Activated CD4-positive, alpha-beta T cell treated with anti-CD3 and anti-CD28 coated beads, Interleukin-2, amount 50 U/mL, for 16 hours (primary cell): ENCODE measurements around the gene CAMTA1.
A peak's percentile ranks its signal among the peaks of the same experiment; 100 is the strongest.

Experiments used
- DNase-seq: peaks from one replicate; pipeline ENCODE4 v3.0.0-alpha.2; 2020

CAMTA1 gene

DNA sequence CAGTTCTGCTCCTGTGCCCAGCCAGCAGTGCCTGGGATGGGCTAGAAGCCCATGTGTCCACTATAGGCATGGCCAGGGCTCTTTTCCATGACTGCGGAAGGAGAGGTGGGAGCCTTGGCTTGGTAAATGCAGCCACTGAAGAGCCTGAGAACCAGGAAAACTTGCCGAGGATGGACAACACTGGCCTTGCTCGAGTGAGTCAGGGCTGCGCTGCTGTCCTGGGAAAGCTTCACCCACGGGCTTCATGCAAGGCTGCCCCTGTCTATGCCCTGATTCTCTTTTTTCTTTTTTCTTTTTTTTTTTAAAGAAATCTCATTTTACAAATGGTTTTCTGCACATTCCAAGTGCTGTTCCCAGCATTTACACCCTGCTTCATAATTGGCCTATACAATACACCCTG, 156.5 kb downstream of the CAMTA1 start:
- no peak for DNase-seq

- no peak for DNase-seq
Measured at GRCh38 chr1:6942990-6943389, 157.7 kb downstream of the CAMTA1 start.

DNA sequence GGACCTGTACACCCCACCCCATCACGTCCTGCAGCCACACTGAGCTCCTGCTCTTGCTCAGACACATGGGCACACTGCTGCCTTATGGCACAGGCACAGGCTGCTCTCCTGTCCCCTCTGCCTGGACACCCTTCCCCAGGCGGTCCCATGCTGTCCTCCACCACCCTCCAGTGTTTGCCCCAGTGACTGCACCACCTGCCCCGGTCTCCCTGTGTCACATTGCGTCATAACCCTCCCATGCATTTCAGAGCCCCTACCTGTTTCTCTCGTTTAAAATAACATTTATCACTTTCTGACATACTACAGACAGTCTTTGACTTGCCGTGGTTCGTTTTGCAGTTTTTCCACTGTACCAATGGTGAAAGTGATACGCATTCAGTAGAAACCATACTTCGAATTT, 159.2 kb downstream of the CAMTA1 start:
- no peak for DNase-seq

- no peak for DNase-seq
Measured at GRCh38 chr1:6947952-6948351, 162.7 kb downstream of the CAMTA1 start.

- DNase-seq, result no peak
Measured at GRCh38 chr1:6948416-6948815, 163.2 kb downstream of the CAMTA1 start.

GRCh38 chr1:6948861-6949260, 163.6 kb downstream of the CAMTA1 start:
- DNase-seq, result no peak

DNA sequence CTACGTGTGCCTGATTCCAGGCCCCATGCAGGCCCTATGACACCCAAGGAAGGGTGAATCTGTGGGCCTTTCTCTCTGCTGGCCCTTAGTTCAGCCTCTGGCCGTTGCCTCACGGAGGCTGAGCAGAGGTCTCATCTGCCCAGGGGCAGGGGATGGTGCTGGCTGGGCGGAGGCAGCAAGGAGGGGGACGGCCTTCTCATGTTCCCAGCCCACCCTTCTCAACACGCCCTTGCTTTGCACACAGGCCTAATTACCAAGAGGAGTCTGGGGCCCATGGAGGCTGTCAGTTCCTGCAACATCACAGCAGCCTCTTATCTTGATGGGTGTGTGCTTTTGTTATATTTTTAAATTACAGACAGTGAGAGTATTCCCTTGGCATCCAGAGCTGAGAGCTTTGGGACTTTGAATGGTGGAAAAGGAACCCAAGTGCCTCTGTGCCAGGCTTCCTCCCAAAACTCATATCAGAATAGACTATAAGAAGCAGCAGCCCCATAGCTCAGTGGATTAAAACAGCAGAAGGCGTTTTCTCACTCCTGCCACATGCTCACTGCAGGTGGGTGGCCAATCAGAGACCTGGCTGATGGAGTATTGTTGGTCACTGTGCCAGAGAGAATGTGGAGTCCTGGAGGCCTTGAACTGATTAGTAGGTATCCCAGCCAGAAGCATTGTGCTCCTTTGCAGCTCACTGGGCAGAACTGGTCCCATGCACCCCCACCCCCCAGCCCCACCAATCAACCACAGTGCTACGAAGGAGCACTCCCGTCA, 164.9 kb downstream of the CAMTA1 start:
- DNase-seq, result no peak

GRCh38 chr1:6951536-6951935, 166.3 kb downstream of the CAMTA1 start:
- DNase-seq, result no peak

GRCh38 chr1:6953216-6953615, 168.0 kb downstream of the CAMTA1 start:
- DNase-seq, result no peak

GRCh38 chr1:6953907-6954364, 168.7 kb downstream of the CAMTA1 start:
- DNase-seq, result no peak

- DNase-seq, result no peak
Measured at GRCh38 chr1:6954591-6954990, 169.3 kb downstream of the CAMTA1 start.

DNA sequence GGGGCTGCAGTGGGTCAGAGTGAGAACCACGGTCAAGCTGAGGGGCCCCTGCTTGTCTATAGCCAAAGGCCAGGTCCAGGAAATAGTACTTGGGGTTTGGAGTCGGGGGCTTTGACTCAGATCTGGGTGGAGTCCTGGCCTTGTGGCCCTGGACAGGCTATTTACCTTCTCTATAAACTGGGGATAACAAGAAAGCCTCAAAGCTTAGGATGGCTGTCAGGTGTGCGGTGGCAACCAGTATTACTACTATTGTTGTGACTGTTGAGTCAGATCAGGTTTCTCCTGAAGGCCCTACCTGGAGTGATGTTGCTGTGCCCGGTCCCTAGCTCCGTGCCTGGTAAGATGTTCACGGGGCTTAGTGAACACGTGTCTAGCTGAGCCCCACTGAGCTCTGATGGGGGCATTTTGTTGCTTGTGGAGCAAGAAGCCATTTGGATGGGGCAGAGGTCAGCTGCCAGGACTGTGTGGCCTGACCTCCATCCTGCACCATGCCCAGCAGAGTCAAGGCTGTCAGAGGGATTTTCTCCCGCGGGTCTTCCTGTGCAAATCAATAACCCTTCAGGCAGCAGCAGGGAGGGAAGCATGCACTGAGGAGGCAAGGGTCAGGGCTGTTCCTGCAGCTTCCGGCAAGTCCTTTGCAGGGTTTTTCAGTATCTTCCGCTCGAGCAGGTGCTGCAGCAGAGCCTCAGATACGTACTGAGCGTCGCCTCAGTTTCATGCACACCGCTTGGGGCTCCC, 170.3 kb downstream of the CAMTA1 start:
- no peak for DNase-seq

DNA sequence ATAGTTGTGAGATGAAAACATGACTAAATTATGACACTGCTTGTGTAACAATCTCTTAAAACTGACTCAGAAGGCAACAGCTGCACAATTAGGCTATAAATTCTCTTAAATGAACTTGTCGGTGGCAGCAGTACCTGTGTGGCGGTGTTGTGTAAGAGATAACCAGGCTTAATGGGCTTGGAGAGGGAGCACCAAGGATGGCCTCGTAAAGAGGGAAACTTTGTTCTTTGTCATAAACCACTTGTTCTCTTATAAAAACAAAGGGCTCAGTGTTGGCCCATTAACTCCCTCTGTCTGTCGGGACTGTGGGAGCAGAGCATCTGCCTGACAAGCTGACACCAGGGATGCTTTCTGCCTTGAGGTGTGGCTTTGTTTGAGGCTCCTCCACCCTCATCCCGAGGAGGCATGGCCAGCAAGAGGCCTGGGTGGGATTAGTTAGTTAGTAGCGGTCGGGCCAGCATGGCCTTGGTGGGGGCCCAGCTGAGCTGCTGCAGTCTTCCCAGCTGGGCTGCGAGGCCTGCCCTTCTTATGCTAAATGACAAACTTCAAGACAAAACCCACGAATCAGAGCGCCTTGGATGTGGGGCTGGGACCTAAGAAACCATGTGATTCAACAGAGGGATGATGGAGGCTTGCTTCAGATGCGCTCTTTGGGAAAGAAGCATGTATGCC, 171.4 kb downstream of the CAMTA1 start:
- DNase-seq, result no peak

DNA sequence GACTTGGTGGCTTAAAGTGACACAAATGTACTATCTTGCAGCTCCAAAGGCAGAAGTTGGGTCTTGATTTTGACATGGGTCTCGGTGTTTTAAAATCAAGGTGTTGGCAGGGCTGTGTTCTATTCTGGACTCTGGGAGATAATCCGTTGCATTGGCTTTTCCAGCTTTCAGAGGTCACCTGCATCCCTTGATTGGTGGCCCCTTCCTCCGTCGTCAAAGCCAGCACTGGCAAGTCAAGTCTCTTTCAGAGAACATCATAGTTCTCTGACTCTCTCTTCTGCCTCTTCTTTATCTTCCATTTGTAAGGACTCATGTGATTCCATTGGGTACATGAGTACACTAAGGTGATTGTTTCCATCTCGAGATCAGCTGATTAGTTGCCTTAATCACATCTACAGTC, 172.1 kb downstream of the CAMTA1 start:
- DNase-seq, result no peak

- DNase-seq, result no peak
Measured at GRCh38 chr1:6958407-6959030, 173.3 kb downstream of the CAMTA1 start.

DNA sequence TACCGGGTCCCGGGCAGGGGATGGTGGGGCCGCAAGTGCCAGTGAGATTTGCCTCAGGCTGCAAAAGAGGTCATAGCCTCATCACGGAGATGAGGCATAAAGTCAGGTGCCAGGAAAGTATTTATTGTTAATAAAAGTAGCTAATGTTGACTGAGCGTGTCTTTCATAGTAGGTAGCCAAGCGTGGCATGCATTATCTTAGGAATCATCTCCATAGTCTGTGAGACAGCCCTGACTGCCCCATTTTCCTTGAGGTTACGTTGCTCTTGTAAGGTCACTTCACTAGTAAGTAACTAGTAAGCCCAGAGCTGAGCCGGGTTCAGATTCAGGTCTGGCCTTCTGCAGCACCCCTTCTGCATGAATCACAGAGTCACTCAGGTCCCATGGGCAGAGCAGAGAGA, 174.2 kb downstream of the CAMTA1 start:
- no peak for DNase-seq

DNA sequence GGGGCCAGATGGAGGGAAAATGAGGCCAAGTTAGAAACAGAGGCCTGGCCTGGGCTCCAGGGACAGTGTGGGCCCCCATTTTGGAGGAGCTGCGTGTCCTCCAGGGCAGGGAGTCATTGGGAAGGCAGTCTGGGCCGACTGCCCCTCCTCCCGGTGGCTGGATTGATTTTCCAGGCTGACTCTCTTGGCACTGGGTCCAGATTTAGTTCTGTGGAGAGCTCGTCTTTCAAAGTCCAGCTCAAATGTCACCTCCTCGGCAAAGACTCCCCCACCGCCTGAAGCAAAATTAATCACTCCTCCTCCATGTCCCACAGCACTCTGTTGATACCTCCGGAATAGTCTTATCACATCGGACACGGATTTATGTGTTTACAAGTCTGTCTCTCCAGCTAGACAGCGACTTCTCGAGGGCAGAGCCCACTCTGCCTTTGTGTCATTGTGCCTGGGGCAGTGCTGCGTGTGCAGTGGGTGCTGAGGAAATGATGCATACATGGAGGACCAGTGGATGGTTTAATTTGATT, 175.1 kb downstream of the CAMTA1 start:
- DNase-seq, result no peak

- DNase-seq, result no peak
Measured at GRCh38 chr1:6960860-6961259, 175.6 kb downstream of the CAMTA1 start.

DNA sequence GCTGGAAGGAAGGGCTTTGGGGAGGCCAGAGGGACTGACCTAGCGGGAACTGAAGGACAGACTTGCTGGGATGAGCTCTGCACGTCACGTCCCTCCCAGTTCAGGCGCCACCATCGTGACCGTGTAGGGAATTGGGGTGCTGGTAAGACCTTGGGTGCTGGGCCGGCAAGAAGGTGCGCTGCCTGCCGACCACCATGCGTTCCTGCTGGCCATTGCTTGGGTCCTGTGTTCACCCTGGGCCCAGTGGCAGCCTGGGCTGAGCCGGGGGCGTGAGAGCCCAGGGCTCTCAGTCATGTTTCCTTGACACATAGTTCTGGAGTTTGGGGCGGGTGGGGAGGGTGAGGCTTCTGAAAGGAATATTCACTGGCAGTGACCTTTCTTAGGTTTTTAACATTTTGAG, 176.0 kb downstream of the CAMTA1 start:
- DNase-seq, result no peak

GRCh38 chr1:6961905-6962477, 176.7 kb downstream of the CAMTA1 start:
- DNase-seq, result no peak

DNA sequence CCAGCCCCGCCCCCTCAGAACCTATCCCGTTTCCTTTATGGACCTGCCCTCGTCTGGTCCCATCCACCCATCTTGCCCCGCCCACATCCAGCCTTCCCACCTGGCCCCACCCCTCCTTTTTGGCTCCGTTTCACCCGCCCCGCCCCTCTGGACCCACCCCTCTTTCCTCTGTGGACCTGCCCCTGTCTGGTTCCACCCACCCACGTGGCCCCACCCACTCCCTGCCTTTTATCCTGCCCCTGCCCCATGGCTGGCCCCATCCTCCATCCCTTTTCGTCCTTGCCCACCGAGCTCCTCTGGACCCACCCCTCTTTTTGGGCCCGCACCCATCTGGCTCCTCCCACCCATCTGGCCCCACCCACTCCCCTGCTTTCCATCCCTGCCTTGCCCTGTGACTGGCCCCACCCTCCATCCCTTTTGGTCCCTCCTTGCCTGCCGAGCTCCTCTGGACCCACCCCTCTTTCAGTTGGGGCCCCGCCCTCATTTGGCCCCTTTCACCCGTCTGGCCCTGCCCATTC, 177.3 kb downstream of the CAMTA1 start:
- peak; percentile 47 for DNase-seq
